Mucosa of descending colon (tissue), 3 donors: Measurements from ENCODE around the gene IL11RA. TPM values are rescaled to one million over a fixed set of nuclear protein-coding genes. Genes with fewer than 3 reads are reported as not detected.

Experiments
- ATAC-seq: fragments of 200-7000 bp; cut with Tn5 transposase; one replicate; pipeline ENCODE4 v1.9.1; 2020; ENCODE audit warnings: mild to moderate bottlenecking, moderate library complexity
- DNase-seq, 3 donors: peaks; one replicate each; pipeline ENCODE4 v3.0.0-alpha.2; 2020
- H3K36me3 ChIP-seq: fragments of 200-600 bp; one replicate; pipeline ENCODE4 v1.8.0; 2021; ENCODE audit warnings: low read depth, mild to moderate bottlenecking
- H3K4me1 ChIP-seq: fragments of 200-600 bp; one replicate; pipeline ENCODE4 v1.8.0; 2021; ENCODE audit warnings: low read depth, mild to moderate bottlenecking
- H3K4me3 ChIP-seq: fragments of 200-600 bp; one replicate; pipeline ENCODE4 v1.8.0; 2021; ENCODE audit warnings: mild to moderate bottlenecking
- H3K9me3 ChIP-seq: fragments of 200-600 bp; one replicate; pipeline ENCODE4 v1.8.0; 2021; ENCODE audit warnings: mild to moderate bottlenecking
- CTCF ChIP-seq: fragments of 200-600 bp; IDR thresholded peaks from one replicate; pipeline ENCODE4 v1.8.0; 2022; ENCODE audit warnings: antibody characterized with exemption, mild to moderate bottlenecking
- intact Hi-C, 2 donors: fragments of 100-400 bp; cut with DNase I in 1 of 2; cut with micrococcal nuclease in 1 of 2; formaldehyde crosslinking; loops; one replicate each; pipeline versions ENCODE4 v1.11.0 to v1.11.1; 2022; cut with DNase I, micrococcal nuclease
- total RNA-seq, 3 donors: library from RNA; stranded (reverse); fragmentation: NEBNext Ultra II Directional in 2 of 3; extraction: Animal tissue kit (Norgen Biotek cat#: 25700) in 2 of 3; gene quantifications; one replicate each; pipeline versions ENCODE4 v1.2.1 to v1.2.4, GENCODE V29; 2021 to 2023
- donor health status: DM: no; HTN: no; CAD: no; lungs with moderate emphysema.
- donor health status: DM: no; HTN: no; CAD: no.
- donor health status: DM: no; HTN: yes; CAD: no.

The IL11RA gene
- total RNA-seq, 3 donors from 2014 or later, result 18.8 to 57.4 (median 41.0) TPM

- Histone ChIP-seq H3K4me1 (peaks cover 23% of the 10 kb centered on the region), H3K9me3 (no peaks in the 10 kb centered on the region), H3K36me3 (no peaks in the 10 kb centered on the region), H3K4me3 (no peak overlapping the region)
- TF ChIP-seq CTCF, result no peak
- ATAC-seq, result no peak
- DNase-seq, result no peak
- intact Hi-C loops, result no loop called here
Measured at GRCh38 chr9:34627716-34628655, 24.0 kb upstream of the IL11RA start.

- no peak for TF ChIP-seq CTCF
- Histone ChIP-seq H3K4me1 (peaks cover 23% of the 10 kb centered on the region), H3K36me3 (no peaks in the 10 kb centered on the region), H3K4me3 (no peak within 1 kb of the TSS), H3K9me3 (no peaks in the 10 kb centered on the region)
- DNase-seq (peak in 2 of 3 donors; percentile 34 to 69), ATAC-seq (peak; percentile 86)
- intact Hi-C loops, result no loop called here
Measured at GRCh38 chr9:34628656-34629490, 23.1 kb upstream of the IL11RA start, which contains the start of gene ARID3C. TSS of gene ARID3C (minus strand) at chr9:34629066. CDS start at chr9:34628014, 1,052 bp downstream.

- DNase-seq, result no peak
- no peak for TF ChIP-seq CTCF
- peaks cover 23% of the 10 kb centered on the region for H3K4me1 ChIP-seq
- H3K9me3 ChIP-seq, result no peaks in the 10 kb centered on the region
- intact Hi-C loops, result no loop called here
- no peak for ATAC-seq
- H3K4me3 ChIP-seq, result no peak overlapping the region
- no peaks in the 10 kb centered on the region for H3K36me3 ChIP-seq
Measured at GRCh38 chr9:34629491-34629808, 22.5 kb upstream of the IL11RA start.

- peaks cover 23% of the 10 kb centered on the region for H3K4me1 ChIP-seq
- no peak for TF ChIP-seq CTCF
- H3K36me3 ChIP-seq, result no peaks in the 10 kb centered on the region
- ATAC-seq (peak; percentile 47), DNase-seq (no peak)
- intact Hi-C loops, result no loop called here
- no peak overlapping the region for H3K4me3 ChIP-seq
- no peaks in the 10 kb centered on the region for H3K9me3 ChIP-seq
Measured at GRCh38 chr9:34630402-34631154, 21.4 kb upstream of the IL11RA start.

- intact Hi-C loops, result no loop called here
- H3K36me3 ChIP-seq, result no peaks in the 10 kb centered on the region
- DNase-seq (no peak), ATAC-seq (no peak)
- H3K9me3 ChIP-seq, result no peaks in the 10 kb centered on the region
- TF ChIP-seq CTCF, result no peak
- peaks cover 32% of the 10 kb centered on the region for H3K4me1 ChIP-seq
- no peak overlapping the region for H3K4me3 ChIP-seq
Measured at GRCh38 chr9:34633166-34633565, 18.8 kb upstream of the IL11RA start.
